OCI-LY7 (cell line): ENCODE measurements around the gene USP4. TPM values are rescaled to one million over a fixed set of nuclear protein-coding genes. Genes with fewer than 3 reads are reported as not detected.
"Not testable (repeated sequence)": the region's sequence is repeated elsewhere in the genome, so short reads cannot be mapped to it uniquely, and the experiment has no call there.

Experiments
- BruUV-seq: library from RNA; stranded (reverse); fragments of 400-500 nt; replicated peaks from 2 replicates; lab custom pipeline; 2021; lab: Mats Ljungman, UMichigan
- CTCF ChIA-PET: fragments of 300-600 bp; sonication (Branson Sonifier 250); formaldehyde crosslinking; loops from one replicate; lab custom pipeline; 2022; ENCODE audit warnings: antibody characterized with exemption; ENCODE audit not compliant: unreplicated experiment; lab: Charles Lee
- POLR2A ChIA-PET: fragments of 300-600 bp; sonication (Branson Sonifier 250); formaldehyde crosslinking; loops from one replicate; lab custom pipeline; 2022; ENCODE audit warnings: antibody characterized with exemption; lab: Charles Lee
- DNase-seq: peaks from one replicate; pipeline ENCODE4 v3.0.0-alpha.2; 2015; ENCODE audit warnings: low spot score
- H2AFZ ChIP-seq: fragments of 200-600 bp; sonication (generic), shearing (Covaris generic); 2 replicates; pipeline ENCODE4 v1.6.1; 2014; ENCODE audit warnings: mild to moderate bottlenecking, antibody characterized with exemption, low read length, moderate library complexity
- H3K27ac ChIP-seq: fragments of 200-600 bp; sonication (generic); 2 replicates; pipeline ENCODE4 v1.5.1; 2014; ENCODE audit warnings: mixed run types, low read depth, mild to moderate bottlenecking, moderate library complexity, low read length, inconsistent platforms; ENCODE audit not compliant: poor library complexity, severe bottlenecking
- H3K36me3 ChIP-seq: fragments of 200-600 bp; sonication (generic); 2 replicates; pipeline ENCODE4 v1.6.1; 2014; ENCODE audit warnings: mild to moderate bottlenecking, antibody characterized with exemption, low read length, moderate library complexity, mixed read lengths; ENCODE audit not compliant: insufficient read depth
- H3K4me1 ChIP-seq: fragments of 200-600 bp; sonication (generic); 2 replicates; pipeline ENCODE4 v1.5.1; 2014; ENCODE audit warnings: mild to moderate bottlenecking, low read length; ENCODE audit not compliant: insufficient read depth, poor library complexity, severe bottlenecking
- H3K4me2 ChIP-seq: fragments of 200-600 bp; sonication (generic); 2 replicates; pipeline ENCODE4 v1.6.1; 2014; ENCODE audit warnings: mild to moderate bottlenecking, low read length
- H3K4me3 ChIP-seq: fragments of 200-600 bp; sonication (generic); 2 replicates; pipeline ENCODE4 v1.5.1; 2014; ENCODE audit warnings: mild to moderate bottlenecking, low read depth, low read length; ENCODE audit not compliant: poor library complexity, severe bottlenecking
- H3K79me2 ChIP-seq: fragments of 200-600 bp; sonication (generic); 2 replicates; pipeline ENCODE4 v1.6.1; 2016; ENCODE audit warnings: low read depth, mild to moderate bottlenecking, low read length, moderate library complexity, mixed read lengths; ENCODE audit not compliant: insufficient read depth
- H3K9me2 ChIP-seq: fragments of 200-600 bp; sonication (generic); 2 replicates; pipeline ENCODE4 v1.6.1; 2016; ENCODE audit warnings: mild to moderate bottlenecking, low read length, mixed read lengths; ENCODE audit not compliant: insufficient read depth
- H3K9me3 ChIP-seq: fragments of 200-600 bp; sonication (generic); 2 replicates; pipeline ENCODE4 v1.6.1; 2014; ENCODE audit warnings: mild to moderate bottlenecking, mixed run types, low read length, mixed read lengths
- H4K20me1 ChIP-seq: fragments of 200-600 bp; sonication (generic); 2 replicates; pipeline ENCODE4 v1.6.1; 2014; ENCODE audit warnings: mild to moderate bottlenecking, antibody characterized with exemption, low read length, moderate library complexity, mixed read lengths; ENCODE audit not compliant: insufficient read depth
- EZH2phosphoT487 ChIP-seq: fragments of 200-600 bp; sonication (generic); IDR thresholded peaks from 2 replicates; pipeline ENCODE4 v1.6.1; 2018; ENCODE audit warnings: low read depth, borderline replicate concordance, mild to moderate bottlenecking, mixed run types, antibody characterized with exemption, low read length, moderate library complexity, mixed read lengths
- intact Hi-C: fragments of 100-400 bp; cut with micrococcal nuclease; formaldehyde crosslinking; loops from one replicate; pipeline ENCODE4 v1.10.0; 2022; ENCODE audit not compliant: unreplicated experiment
- total RNA-seq, 2 experiments: library from RNA; depleted of rRNA in 1 of 2; stranded (reverse); fragments of >200 nt in 1 of 2; shearing (Covaris generic) in 1 of 2; gene quantifications; 2 replicates each; pipeline ENCODE4 v1.2.3, GENCODE V29; 2014 to 2022
- TF ChIP-seq, protein P1 (sequence below): fragments of 200-600 bp; sonication (generic); conservative IDR thresholded peaks from 2 replicates; pipeline ENCODE4 v1.5.1; 2014; ENCODE audit warnings: mild to moderate bottlenecking, antibody characterized with exemption, low read length, moderate library complexity, mixed read lengths

USP4 gene
- total RNA-seq, 2 experiments from 2014 or later = 28.6 to 74.6 TPM

DNA sequence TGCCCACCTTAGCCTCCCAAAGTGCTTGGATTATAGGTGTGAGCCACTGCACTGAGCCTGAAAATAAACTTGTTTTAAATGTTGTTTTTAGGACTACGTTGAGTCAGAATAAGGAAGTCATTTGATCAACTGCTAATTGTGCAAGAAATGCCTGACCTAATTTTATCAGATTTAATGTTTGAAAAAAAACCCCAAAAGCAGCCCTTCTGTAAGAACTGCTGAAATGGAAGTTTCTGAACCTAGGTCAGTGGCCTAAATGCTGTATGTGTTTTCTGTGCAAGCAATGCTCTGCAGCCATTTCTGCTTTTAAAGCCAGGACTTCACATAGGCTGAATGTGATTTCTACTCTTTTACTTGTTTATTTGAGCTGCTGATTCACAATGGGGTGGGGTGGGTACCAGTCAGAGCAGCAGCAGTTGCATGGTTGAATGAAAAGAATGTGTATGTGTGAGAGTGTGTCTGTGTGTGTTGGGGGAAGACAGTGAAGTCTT, 11.7 kb upstream of the USP4 start:
- Histone ChIP-seq H3K9me2 (no peaks in the 10 kb centered on the region), H3K4me2 (peak overlapping the region; percentile 39; the same call in 1 of the 2 replicates), H3K27ac (peak overlapping the region; percentile 20), H3K36me3 (peaks cover 23% of the 10 kb centered on the region), H4K20me1 (no peaks in the 10 kb centered on the region), H3K79me2 (no peaks in the 10 kb centered on the region), H3K9me3 (no peaks in the 10 kb centered on the region), H2AFZ (no peak overlapping the region; the same call in 1 of the 2 replicates), H3K4me1 (peaks cover 38% of the 10 kb centered on the region), H3K4me3 (no peak overlapping the region)
- no peak for DNase-seq
- TF ChIP-seq, protein P1, sequence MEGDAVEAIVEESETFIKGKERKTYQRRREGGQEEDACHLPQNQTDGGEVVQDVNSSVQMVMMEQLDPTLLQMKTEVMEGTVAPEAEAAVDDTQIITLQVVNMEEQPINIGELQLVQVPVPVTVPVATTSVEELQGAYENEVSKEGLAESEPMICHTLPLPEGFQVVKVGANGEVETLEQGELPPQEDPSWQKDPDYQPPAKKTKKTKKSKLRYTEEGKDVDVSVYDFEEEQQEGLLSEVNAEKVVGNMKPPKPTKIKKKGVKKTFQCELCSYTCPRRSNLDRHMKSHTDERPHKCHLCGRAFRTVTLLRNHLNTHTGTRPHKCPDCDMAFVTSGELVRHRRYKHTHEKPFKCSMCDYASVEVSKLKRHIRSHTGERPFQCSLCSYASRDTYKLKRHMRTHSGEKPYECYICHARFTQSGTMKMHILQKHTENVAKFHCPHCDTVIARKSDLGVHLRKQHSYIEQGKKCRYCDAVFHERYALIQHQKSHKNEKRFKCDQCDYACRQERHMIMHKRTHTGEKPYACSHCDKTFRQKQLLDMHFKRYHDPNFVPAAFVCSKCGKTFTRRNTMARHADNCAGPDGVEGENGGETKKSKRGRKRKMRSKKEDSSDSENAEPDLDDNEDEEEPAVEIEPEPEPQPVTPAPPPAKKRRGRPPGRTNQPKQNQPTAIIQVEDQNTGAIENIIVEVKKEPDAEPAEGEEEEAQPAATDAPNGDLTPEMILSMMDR = no peak
- TF ChIP-seq EZH2phosphoT487 = no peak
- ChIA-PET CTCF (no interaction called here), POLR2A (interaction anchor here (0.6 to 1.7 kb wide), 4 partner anchors 9 to 60 kb away, joined by 3 to 10 read pairs (median 4); partner anchors contain the start of gene RHOA)
- no TSS peak for BruUV-seq
- intact Hi-C loops = no loop called here

DNA sequence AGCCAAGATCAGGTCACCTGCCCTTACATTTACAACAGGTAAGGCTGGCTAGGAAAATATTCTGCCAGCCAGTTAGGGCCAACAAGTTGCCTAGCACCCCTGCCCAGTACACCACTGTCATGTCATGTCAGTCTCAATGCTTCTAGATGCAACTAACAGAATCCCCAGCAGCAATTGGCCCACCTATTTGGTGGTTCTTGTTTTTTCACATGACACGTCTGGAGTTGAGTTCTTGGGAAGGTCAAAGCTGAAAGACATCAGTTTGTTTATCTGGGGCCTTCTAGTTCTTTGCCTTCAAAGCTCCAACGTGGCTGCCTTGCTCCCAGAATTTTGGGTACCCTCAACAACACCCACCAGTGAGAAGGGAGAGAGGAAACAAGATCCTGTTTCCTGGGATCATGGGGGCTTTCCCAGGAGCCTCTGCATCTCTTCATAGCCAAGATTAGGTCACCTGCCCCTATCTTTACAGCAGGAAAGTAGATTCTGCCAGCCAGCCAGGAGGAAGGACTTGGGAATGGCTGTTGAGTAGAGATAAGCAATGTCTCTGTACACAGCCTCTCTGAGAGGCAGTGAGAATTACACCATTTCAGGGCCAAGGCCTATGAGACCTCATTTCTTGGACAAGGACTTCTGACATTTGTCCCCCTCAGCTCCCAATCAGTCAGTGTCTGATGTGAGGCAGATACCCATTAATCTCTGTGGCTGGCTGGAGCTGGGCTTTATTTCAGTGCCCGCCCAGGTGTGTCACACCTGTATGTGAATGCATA, 9.7 kb upstream of the USP4 start:
- intact Hi-C loops = loop anchor here (10.0 kb wide), 1 partner anchor 1125 kb away; the partner anchor contains the start of gene CAMP
- no peak for DNase-seq
- Histone ChIP-seq H2AFZ (no peak overlapping the region), H3K4me3 (no peak overlapping the region), H4K20me1 (no peaks in the 10 kb centered on the region), H3K9me3 (no peaks in the 10 kb centered on the region), H3K79me2 (no peaks in the 10 kb centered on the region), H3K9me2 (no peaks in the 10 kb centered on the region), H3K4me1 (peaks cover 57% of the 10 kb centered on the region), H3K27ac (no peak overlapping the region), H3K36me3 (peaks cover 4% of the 10 kb centered on the region), H3K4me2 (no peak overlapping the region)
- BruUV-seq = no TSS peak
- ChIA-PET CTCF (no interaction called here), POLR2A (no interaction called here)
- TF ChIP-seq, protein P1 = no peak
- TF ChIP-seq EZH2phosphoT487 = no peak

DNA sequence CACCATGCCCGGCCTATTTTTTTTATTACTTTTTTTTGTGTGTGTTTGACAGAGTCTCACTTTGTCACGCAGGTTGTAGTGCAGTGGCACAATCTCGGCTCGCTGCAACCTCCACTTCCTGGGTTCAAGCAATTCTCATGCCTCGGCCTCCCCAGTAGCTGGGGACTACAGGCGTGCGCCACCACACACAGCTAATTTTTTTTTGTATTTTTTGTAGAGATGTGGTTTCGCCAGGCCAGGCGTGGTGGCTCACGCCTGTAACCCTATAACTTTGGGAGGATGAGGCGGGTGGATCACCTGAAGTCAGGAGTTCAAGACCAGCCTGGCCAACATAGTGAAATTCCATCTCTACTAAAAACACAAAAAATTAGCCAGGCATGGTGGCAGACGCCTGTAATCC, 8.5 kb upstream of the USP4 start:
- H3K27ac ChIP-seq, H3K4me3 ChIP-seq, H4K20me1 ChIP-seq, POLR2A ChIA-PET, CTCF ChIA-PET, H3K9me2 ChIP-seq, H3K9me3 ChIP-seq, H3K36me3 ChIP-seq, H3K4me2 ChIP-seq, H2AFZ ChIP-seq, H3K79me2 ChIP-seq, DNase-seq, BruUV-seq: not testable (repeated sequence)
- intact Hi-C loops = loop anchor here (10.0 kb wide), 1 partner anchor 1124 kb away; the partner anchor contains the start of gene CAMP
- peaks cover 68% of the 10 kb centered on the region for H3K4me1 ChIP-seq
